ENCODE results near the gene CAMK2B.

CAMK2B gene

DNA sequence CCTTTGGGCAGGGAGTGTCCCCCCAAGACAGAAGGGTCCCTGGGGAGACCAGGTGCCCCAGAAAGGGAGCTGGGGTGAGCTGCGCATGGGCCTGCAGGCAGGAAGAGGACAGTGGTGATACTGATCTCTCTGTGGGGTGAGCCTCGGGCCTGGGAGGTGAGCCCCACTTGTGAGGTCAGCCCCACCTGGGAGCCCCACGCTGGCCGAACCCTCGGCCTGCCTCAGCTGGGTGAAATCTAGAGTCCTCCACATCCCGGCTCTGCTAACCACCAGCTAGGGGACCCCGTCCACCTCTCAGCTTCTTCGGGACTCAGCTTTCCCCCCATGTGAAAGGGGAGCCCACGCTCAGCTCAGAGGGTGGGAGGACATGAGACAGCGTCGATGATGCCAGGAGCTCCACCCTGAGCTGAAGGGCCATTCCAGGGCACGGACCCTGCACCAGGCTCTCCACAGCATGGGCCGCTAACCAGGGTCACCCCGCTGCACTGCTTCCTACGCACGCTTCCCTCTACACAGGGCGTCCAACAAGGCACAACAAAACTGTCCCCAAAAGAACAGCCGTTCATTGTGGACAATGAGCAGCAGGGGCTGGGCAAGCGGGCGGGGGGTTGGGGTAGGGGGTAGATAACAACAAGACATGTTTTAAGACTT, 48.7 kb downstream of the CAMK2B start:
- Histone ChIP-seq H3K4me3 (ENCODE audit: low read depth in 1 of 2, low read length in 2 of 2) (no peak overlapping the region), H3K4me2 (ENCODE audit: insufficient read depth, low read length) (no peak overlapping the region), H3K4me1 (ENCODE audit: insufficient read depth, low read length) (no peaks in the 10 kb centered on the region), H3K36me3 (ENCODE audit: insufficient read depth, low read length) (no peaks in the 10 kb centered on the region), H3K9ac (ENCODE audit: low read depth, low read length) (no peak overlapping the region), H3K79me2 (ENCODE audit: insufficient read depth, low read length) (no peaks in the 10 kb centered on the region), H4K20me1 (ENCODE audit: insufficient read depth, low read length) (no peaks in the 10 kb centered on the region), H3K27me3 (ENCODE audit: insufficient read depth, low read length, poor library complexity) (peaks cover 9% of the 10 kb centered on the region), H3K27ac (ENCODE audit: low read length) (no peak overlapping the region), H2AFZ (ENCODE audit: low read depth, low read length) (no peak overlapping the region), H3K9me3 (ENCODE audit: insufficient read depth, low read length, severe bottlenecking) (no peaks in the 10 kb centered on the region)
- no peak for DNase-seq
- no peak for TF ChIP-seq EZH2 (IDR thresholded peaks at IDR 0.05; ENCODE audit: borderline replicate concordance, low read depth, low read length, severe bottlenecking)
- TF ChIP-seq, protein P1, sequence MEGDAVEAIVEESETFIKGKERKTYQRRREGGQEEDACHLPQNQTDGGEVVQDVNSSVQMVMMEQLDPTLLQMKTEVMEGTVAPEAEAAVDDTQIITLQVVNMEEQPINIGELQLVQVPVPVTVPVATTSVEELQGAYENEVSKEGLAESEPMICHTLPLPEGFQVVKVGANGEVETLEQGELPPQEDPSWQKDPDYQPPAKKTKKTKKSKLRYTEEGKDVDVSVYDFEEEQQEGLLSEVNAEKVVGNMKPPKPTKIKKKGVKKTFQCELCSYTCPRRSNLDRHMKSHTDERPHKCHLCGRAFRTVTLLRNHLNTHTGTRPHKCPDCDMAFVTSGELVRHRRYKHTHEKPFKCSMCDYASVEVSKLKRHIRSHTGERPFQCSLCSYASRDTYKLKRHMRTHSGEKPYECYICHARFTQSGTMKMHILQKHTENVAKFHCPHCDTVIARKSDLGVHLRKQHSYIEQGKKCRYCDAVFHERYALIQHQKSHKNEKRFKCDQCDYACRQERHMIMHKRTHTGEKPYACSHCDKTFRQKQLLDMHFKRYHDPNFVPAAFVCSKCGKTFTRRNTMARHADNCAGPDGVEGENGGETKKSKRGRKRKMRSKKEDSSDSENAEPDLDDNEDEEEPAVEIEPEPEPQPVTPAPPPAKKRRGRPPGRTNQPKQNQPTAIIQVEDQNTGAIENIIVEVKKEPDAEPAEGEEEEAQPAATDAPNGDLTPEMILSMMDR (IDR thresholded peaks at IDR 0.05; ENCODE audit: borderline replicate concordance, extremely low read depth, low read length, poor library complexity, severe bottlenecking): no peak
- ATAC-seq (ENCODE audit: insufficient read depth, low read depth): no peak

DNA sequence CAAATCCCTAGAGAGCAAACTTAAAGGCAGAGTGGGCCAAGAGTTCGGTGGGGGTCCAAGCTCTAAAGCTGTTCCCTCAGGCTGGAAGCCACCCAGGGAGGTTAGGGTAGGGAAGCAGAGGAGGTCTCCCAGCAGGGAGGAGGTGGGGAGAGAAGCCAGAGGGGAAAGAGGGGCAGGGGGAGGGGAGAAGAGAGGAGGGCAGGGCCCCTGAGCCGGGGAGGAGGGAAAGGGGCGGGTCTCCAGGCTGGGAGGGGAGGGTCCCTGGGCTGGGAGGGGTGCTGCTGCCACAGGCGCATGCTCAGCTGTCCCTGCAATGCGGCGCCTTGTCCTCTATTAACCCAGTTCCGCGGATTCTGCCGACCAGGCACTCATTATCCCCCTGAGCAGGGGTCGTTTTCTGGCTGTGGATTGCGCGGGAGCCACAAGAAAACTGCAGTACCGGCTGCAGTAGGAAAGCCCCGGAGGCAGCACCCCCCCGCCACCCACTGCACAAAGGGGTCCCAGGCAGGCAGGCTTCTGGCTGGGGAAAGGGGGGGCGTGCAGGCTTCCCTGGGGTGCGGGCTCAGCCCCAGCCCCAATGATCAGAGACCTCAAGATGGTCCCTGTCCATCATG, 49.3 kb downstream of the CAMK2B start:
- Histone ChIP-seq H3K27ac (ENCODE audit: low read length) (no peak overlapping the region), H3K36me3 (ENCODE audit: insufficient read depth, low read length) (no peaks in the 10 kb centered on the region), H3K9ac (ENCODE audit: low read depth, low read length) (no peak overlapping the region), H3K79me2 (ENCODE audit: insufficient read depth, low read length) (no peaks in the 10 kb centered on the region), H3K27me3 (ENCODE audit: insufficient read depth, low read length, poor library complexity) (peaks cover 9% of the 10 kb centered on the region), H3K4me1 (ENCODE audit: insufficient read depth, low read length) (no peaks in the 10 kb centered on the region), H2AFZ (ENCODE audit: low read depth, low read length) (no peak overlapping the region), H3K4me3 (ENCODE audit: low read depth in 1 of 2, low read length in 2 of 2) (no peak overlapping the region), H4K20me1 (ENCODE audit: insufficient read depth, low read length) (no peaks in the 10 kb centered on the region), H3K9me3 (ENCODE audit: insufficient read depth, low read length, severe bottlenecking) (no peaks in the 10 kb centered on the region), H3K4me2 (ENCODE audit: insufficient read depth, low read length) (no peak overlapping the region)
- DNase-seq (no peak), ATAC-seq (ENCODE audit: insufficient read depth, low read depth) (peak; percentile 42; the same call in 2 of the 3 replicates)
- TF ChIP-seq, protein P1 (IDR thresholded peaks at IDR 0.05; ENCODE audit: borderline replicate concordance, extremely low read depth, low read length, poor library complexity, severe bottlenecking): no peak
- no peak for TF ChIP-seq EZH2 (IDR thresholded peaks at IDR 0.05; ENCODE audit: borderline replicate concordance, low read depth, low read length, severe bottlenecking)

DNA sequence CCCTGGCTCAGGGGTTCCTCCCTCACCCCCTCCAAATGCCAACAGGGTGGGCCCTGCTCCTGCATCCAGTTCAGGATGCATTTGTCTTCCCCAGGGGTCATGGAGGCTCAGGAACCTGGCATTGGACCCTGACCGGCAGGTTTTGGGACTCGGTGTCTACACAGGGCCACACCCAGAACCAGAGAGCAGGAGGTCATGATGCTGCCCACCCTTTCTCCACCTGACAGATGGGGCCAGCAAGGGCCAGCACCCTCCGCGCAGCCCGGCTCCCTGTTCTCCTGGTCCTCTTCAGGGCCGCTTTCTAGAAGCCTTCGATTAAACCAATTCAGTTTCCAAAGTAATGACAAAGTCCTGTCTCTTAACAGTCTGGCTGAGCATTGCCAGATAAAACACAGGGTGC, 50.2 kb downstream of the CAMK2B start:
- H3K79me2 ChIP-seq (ENCODE audit: insufficient read depth, low read length): no peaks in the 10 kb centered on the region
- no peaks in the 10 kb centered on the region for H3K36me3 ChIP-seq (ENCODE audit: insufficient read depth, low read length)
- no peak overlapping the region for H3K9ac ChIP-seq (ENCODE audit: low read depth, low read length)
- H2AFZ ChIP-seq (ENCODE audit: low read depth, low read length): no peak overlapping the region
- no peak overlapping the region for H3K4me3 ChIP-seq (ENCODE audit: low read depth in 1 of 2, low read length in 2 of 2)
- ATAC-seq (ENCODE audit: insufficient read depth, low read depth): no peak
- no peak for DNase-seq
- H3K27ac ChIP-seq (ENCODE audit: low read length): no peak overlapping the region
- no peaks in the 10 kb centered on the region for H4K20me1 ChIP-seq (ENCODE audit: insufficient read depth, low read length)
- peaks cover 9% of the 10 kb centered on the region for H3K27me3 ChIP-seq (ENCODE audit: insufficient read depth, low read length, poor library complexity)
- no peak for TF ChIP-seq EZH2 (IDR thresholded peaks at IDR 0.05; ENCODE audit: borderline replicate concordance, low read depth, low read length, severe bottlenecking)
- TF ChIP-seq, protein P1 (IDR thresholded peaks at IDR 0.05; ENCODE audit: borderline replicate concordance, extremely low read depth, low read length, poor library complexity, severe bottlenecking): no peak
- H3K9me3 ChIP-seq (ENCODE audit: insufficient read depth, low read length, severe bottlenecking): no peaks in the 10 kb centered on the region
- H3K4me2 ChIP-seq (ENCODE audit: insufficient read depth, low read length): no peak overlapping the region
- no peaks in the 10 kb centered on the region for H3K4me1 ChIP-seq (ENCODE audit: insufficient read depth, low read length)
